HG03571 (cell line): ENCODE measurements around the gene LPCAT1.
"Not testable (repeated sequence)": the region's sequence is repeated elsewhere in the genome, so short reads cannot be mapped to it uniquely, and the experiment has no call there.

ENCODE experiments used
- ATAC-seq: cut with Tn5 transposase; IDR thresholded peaks from one replicate; pipeline ENCODE4 v1.9.1; 2021; ENCODE audit not compliant: unreplicated experiment

Gene LPCAT1

GRCh38 chr5:1481266-1481958, 42.3 kb downstream of the LPCAT1 start:
- no peak for ATAC-seq

- ATAC-seq = no peak
These were observed 43.0 kb downstream of the LPCAT1 start for GRCh38 chr5:1480806-1481205.

GRCh38 chr5:1480217-1480616, 43.5 kb downstream of the LPCAT1 start:
- ATAC-seq = no peak

- ATAC-seq = no peak
These were observed 44.1 kb downstream of the LPCAT1 start for GRCh38 chr5:1479581-1480188.

- ATAC-seq = no peak
These were observed 44.7 kb downstream of the LPCAT1 start for GRCh38 chr5:1479066-1479465.

DNA sequence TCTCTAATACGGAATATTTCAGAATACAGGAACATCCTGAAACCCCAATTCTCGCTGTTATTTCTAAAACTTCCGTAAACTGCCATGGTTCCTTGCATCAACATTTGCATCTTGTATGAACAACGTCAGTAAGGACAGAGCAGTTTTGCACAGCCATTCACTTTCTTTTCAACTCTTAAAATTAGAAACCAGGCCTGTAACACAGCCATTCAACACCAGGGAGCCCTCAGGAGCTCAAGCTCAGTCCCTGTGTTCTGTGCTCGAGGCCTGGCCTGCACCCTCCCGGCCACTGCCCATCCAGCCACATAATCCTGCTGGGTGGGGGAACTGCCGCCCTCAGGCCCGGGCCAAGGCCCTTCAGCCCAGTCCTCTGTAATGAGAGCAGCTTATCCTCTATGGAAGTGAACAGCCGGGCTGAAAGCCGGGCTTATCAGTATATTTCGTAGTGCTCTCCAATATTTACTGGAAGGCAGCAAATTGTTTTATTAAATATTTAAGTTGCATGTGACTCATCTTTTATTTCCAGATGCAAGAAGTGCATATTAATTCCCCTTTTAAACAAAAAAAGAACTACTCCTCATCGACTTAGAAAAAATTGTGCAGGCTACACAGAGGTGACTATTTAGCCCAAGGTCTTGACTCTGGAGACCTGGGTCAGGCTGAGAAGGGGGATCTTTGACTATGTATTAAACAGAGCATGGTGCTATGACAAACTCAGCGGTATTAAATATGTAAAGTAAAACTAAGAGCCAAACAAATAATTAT, 45.3 kb downstream of the LPCAT1 start:
- ATAC-seq = no peak

GRCh38 chr5:1477341-1477740, 46.4 kb downstream of the LPCAT1 start:
- no peak for ATAC-seq

DNA sequence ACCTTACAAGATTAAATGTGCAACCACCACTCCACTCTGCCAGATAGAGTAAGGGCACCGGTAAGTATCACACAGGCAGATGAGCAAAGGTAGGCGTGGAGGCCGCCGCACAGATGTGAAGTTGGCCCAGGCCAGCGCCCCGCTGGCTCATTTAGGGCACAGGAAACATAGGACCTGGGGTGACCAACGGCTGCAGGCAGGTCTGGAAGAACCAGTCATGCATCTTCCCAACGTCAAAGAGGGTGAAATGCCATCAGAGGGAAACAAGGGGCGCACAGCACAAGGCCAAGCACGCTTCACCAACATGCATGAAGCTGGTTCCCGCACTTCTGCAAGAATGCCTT, 46.8 kb downstream of the LPCAT1 start:
- no peak for ATAC-seq

GRCh38 chr5:1476181-1476966, 47.4 kb downstream of the LPCAT1 start:
- ATAC-seq = no peak

DNA sequence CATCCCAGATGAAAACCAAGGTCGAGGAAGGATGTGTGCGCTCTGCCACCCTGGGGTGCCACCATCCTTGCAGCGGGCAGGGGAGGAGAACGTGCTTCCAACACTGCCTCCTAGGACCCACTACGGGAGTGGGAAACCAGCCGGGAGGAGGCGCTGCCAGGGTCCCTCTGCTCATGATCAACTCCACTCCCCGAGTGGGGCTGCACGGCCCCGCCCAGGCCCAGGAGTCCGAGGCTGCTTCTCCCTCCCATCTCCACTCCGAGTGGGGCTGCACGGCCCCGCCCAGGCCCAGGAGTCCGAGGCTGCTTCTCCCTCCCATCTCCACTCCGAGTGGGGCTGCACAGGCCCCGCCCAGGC, 48.2 kb downstream of the LPCAT1 start:
- ATAC-seq = not testable (repeated sequence)

DNA sequence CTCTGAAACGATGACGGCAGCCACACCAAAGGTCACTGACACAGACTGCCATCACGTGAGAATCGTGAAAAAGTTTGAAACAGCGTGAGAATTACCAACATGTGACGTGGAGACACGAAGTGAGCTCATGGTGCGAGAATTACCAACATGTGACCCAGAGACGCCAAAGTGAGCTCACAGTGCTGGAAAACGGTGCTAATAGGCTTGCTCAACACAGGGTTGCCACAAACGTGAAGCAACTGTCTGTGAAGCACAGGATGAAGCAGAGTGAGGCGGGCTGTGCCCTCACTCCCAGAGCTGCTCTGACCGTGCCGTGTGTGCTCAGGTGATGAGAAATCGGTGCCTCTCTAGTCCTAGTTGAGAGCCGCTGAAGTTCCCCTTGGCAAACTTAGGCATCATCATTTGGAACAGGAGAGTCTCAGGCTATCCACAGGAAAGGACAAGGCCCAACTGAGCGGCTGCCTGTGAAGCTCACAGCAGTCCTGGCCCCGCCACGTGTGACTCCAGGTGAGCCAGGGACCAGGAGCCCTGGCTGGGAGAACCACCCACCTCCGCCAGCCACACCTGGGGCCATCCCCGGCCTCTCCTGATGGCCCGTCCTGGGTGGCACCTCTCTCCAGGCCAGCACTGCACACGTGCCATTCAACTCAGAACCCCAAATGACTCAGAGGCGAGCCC, 48.8 kb downstream of the LPCAT1 start:
- ATAC-seq = no peak

DNA sequence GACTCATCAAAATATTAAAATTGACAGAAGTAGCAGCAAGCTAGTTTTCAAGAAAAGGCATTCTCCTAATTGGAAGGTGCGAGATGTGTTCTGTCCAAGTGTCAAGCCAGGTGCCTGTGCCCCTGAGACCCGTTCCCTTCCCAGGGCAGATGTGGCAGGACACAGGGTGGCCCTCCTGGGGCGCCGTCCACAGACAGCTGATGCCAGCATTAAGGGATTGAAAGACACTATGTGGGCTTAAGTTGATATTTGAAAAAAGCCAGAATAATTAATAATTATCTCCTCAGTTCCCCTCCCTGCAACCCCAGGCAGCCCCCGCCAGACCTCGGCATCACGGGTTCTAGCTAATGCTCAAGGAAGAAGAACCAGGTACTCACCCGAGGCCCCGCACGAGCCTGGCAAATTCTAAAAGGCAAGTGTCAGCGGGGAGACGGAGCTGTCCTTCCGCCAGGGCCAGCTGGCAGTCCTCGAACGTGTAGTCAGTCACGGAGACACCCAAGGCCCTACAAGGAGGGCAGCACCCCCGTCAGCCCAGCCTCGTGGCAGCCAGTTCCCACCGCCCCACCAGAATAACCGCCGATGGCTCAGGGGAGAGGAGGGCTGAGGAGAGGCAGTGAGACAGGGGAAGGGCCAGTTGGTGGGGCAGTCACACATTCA, 49.4 kb downstream of the LPCAT1 start:
- no peak for ATAC-seq

GRCh38 chr5:1473746-1474145, 50.0 kb downstream of the LPCAT1 start:
- ATAC-seq = no peak

DNA sequence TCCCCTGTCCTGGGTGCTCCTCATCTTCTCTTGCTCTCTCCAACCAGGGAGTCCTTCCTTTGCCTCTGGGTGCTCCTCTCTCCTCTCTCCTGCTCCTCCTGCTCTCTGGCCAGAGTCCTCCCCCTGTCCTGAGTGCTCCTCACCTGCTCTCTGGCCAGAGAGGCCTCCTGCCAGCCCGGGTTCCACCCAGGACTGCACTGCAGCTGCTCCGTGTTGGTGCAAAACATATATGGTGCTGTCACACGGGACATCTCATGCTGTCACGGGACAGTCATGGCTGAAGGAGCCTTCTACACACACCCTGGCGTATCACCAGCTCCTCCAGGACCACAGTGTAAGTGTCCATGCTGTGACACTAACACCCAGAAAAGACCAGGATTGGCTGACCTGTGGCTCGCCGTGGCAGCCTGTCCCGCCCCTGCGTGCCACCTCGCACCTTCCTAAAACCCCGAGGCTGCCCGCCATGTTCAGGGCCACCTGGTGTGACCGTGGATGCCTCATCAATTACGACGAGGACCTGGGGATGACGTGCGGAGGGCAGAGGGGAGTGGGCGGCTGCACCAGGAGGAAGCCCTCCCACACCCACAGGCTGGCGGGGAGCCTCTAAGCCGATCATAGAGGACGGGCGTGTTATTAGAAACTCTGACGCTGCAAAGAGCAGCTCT, 50.7 kb downstream of the LPCAT1 start:
- no peak for ATAC-seq

DNA sequence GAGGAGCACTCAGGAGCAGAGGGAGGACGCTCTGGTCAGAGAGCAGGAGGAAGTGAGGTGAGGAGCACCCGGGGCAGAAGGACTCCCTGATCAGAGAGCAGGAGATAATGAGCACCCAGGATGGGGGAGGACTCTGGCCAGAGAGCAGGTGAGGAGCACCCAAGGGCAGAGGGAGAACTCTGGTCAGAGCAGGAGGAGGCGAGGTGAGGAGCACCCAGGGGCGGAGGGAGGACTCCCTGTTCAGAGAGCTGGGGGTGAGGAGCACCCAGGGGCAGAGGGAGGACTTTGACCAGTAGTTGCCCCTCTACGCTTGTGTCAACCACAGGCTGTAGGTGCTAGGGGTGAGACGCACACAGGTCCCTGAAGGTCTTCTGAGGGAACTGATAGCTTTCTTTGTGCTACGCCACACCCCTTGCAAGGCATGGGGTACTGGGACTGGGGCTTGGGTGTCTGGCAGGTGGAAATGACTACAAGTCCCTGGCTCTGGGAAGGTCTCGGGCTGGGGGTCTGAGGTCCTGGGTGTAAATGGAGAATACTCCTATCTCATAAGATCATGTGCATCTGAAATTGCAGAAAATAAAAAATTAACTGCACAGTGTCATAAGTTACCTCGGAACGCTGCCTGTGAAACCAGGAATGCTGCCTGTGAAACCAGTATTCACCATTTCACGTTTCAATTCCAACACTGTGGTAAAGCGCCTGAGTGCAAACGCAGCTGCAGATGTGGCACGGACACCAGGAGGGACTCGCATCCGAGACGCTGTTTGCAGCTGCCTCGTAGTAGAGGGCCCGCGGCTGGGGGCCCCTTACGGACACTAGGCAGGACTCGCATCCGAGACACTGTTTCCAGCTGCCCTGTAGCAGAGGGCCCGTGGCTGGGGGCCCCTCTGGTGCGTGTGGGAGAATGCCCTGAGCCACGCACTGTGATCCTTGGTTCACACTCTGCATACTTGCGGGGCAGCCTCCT, 51.5 kb downstream of the LPCAT1 start:
- ATAC-seq = no peak

- no peak for ATAC-seq
These were observed 52.4 kb downstream of the LPCAT1 start for GRCh38 chr5:1471240-1471853.

DNA sequence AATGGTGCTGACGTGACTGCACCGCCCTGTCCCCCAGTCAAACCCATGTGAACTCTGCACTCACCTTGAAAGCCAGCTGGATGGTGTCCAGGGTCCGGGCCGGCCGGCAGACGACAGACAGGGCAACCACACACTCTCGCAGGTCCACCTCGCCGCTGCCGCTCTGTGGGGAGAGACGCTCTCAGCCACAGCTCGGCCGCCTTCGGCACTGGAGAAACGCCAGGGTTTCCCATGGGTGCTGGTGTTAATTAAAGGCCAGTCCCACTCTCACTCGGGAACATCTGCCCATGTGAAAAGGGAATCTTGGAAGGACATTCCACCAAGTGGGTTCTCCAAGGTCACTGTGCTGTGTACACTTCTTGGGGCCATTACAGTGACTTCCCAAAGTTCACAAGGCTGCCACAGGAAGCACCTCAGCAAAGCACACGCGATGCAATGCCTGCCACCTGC, 53.0 kb downstream of the LPCAT1 start:
- ATAC-seq = no peak
